ENCODE data around the gene RNF128. TPM values are rescaled to one million over a fixed set of nuclear protein-coding genes. Genes with fewer than 3 reads are reported as not detected.

The RNF128 gene
- total and polyA plus RNA-seq, 2 of the 13 experiments (the other 11 are each of a cell fraction or from before 2014, with no cell fraction given) = 18.5 to 43.5 TPM

- in situ Hi-C loops (cut with HindIII; ENCODE audit: extremely low pct_ligation_motif_present, low pct_unique_long_range_greater_than_20kb) (no loop called here), intact Hi-C loops (cut with micrococcal nuclease; ENCODE audit: unreplicated experiment) (no loop called here)
- ATAC-seq (no peak), DNase-seq (ENCODE audit: low spot score) (no peak), FAIRE-seq (no peak)
- TF ChIP-seq, protein P1, sequence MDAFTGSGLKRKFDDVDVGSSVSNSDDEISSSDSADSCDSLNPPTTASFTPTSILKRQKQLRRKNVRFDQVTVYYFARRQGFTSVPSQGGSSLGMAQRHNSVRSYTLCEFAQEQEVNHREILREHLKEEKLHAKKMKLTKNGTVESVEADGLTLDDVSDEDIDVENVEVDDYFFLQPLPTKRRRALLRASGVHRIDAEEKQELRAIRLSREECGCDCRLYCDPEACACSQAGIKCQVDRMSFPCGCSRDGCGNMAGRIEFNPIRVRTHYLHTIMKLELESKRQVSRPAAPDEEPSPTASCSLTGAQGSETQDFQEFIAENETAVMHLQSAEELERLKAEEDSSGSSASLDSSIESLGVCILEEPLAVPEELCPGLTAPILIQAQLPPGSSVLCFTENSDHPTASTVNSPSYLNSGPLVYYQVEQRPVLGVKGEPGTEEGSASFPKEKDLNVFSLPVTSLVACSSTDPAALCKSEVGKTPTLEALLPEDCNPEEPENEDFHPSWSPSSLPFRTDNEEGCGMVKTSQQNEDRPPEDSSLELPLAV (CRISPR knock-in tag; conservative IDR thresholded peaks at IDR 0.05; ENCODE audit: low read depth) = no peak
- no peak for TF ChIP-seq SIX4 (CRISPR knock-in tag; IDR thresholded peaks at IDR 0.05)
- TF ChIP-seq TRAFD1 (CRISPR knock-in tag; IDR thresholded peaks at IDR 0.05; ENCODE audit: borderline replicate concordance) = no peak
- no peak for TF ChIP-seq SP140L (CRISPR knock-in tag; IDR thresholded peaks at IDR 0.05; ENCODE audit: borderline replicate concordance)
- TF ChIP-seq ZZZ3 (CRISPR knock-in tag; IDR thresholded peaks at IDR 0.05; ENCODE audit: borderline replicate concordance) = no peak
- no peak for TF ChIP-seq ZGPAT (CRISPR knock-in tag; IDR thresholded peaks at IDR 0.05)
- TF ChIP-seq FOXM1 (CRISPR knock-in tag; IDR thresholded peaks at IDR 0.05) = no peak
- no peak for TF ChIP-seq CHD2 (IDR thresholded peaks at IDR 0.05; ENCODE audit: low read depth, low read length)
- TF ChIP-seq, protein P2, sequence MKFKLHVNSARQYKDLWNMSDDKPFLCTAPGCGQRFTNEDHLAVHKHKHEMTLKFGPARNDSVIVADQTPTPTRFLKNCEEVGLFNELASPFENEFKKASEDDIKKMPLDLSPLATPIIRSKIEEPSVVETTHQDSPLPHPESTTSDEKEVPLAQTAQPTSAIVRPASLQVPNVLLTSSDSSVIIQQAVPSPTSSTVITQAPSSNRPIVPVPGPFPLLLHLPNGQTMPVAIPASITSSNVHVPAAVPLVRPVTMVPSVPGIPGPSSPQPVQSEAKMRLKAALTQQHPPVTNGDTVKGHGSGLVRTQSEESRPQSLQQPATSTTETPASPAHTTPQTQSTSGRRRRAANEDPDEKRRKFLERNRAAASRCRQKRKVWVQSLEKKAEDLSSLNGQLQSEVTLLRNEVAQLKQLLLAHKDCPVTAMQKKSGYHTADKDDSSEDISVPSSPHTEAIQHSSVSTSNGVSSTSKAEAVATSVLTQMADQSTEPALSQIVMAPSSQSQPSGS (CRISPR knock-in tag; IDR thresholded peaks at IDR 0.05) = no peak
- TF ChIP-seq, protein P3, sequence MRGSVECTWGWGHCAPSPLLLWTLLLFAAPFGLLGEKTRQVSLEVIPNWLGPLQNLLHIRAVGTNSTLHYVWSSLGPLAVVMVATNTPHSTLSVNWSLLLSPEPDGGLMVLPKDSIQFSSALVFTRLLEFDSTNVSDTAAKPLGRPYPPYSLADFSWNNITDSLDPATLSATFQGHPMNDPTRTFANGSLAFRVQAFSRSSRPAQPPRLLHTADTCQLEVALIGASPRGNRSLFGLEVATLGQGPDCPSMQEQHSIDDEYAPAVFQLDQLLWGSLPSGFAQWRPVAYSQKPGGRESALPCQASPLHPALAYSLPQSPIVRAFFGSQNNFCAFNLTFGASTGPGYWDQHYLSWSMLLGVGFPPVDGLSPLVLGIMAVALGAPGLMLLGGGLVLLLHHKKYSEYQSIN (CRISPR knock-in tag; IDR thresholded peaks at IDR 0.05; ENCODE audit: borderline replicate concordance) = no peak
- no peak for TF ChIP-seq ZMAT3 (CRISPR knock-in tag; conservative IDR thresholded peaks at IDR 0.05)
- no peak for TF ChIP-seq ZNF703 (CRISPR knock-in tag; IDR thresholded peaks at IDR 0.05; ENCODE audit: borderline replicate concordance)
- no peak for TF ChIP-seq ZNF850 (CRISPR knock-in tag; conservative IDR thresholded peaks at IDR 0.05)
- TF ChIP-seq ZNF468 (CRISPR knock-in tag; IDR thresholded peaks at IDR 0.05) = no peak
- H3K9me3 ChIP-seq (ENCODE audit: low read length) = no peaks in the 10 kb centered on the region
- H3K4me3 ChIP-seq (replicated peaks in 1 of 3; ENCODE audit: insufficient read depth in 1 of 3, low read depth in 2 of 3, low read length in 3 of 3) = no peak overlapping the region
- BruUV-seq (replicated peaks) = no TSS peak
- H3K4me1 ChIP-seq (ENCODE audit: insufficient read depth, low read length) = peaks cover 58% of the 10 kb centered on the region
- peaks cover 30% of the 10 kb centered on the region; the same call in 1 of the 2 replicates for H4K20me1 ChIP-seq (ENCODE audit: insufficient read depth, low read length)
- POLR2A ChIA-PET = no interaction called here
- no peak overlapping the region for H3K9ac ChIP-seq (ENCODE audit: insufficient read depth, low read depth, low read length)
- H2AFZ ChIP-seq (ENCODE audit: low read length) = no peak overlapping the region
- no peak overlapping the region for H3K27ac ChIP-seq (ENCODE audit: extremely low read length, insufficient read depth, low read length)
- no peak overlapping the region for H3K4me2 ChIP-seq (ENCODE audit: low read depth, low read length)
- peaks cover 89% of the 10 kb centered on the region for H3K79me2 ChIP-seq (ENCODE audit: insufficient read depth, low read length)
- CTCF ChIA-PET (ENCODE audit: low intra/inter-chr PET ratio, low total read pairs) = no interaction called here
- no peaks in the 10 kb centered on the region for H3K27me3 ChIP-seq (ENCODE audit: control insufficient read depth in 1 of 2, insufficient read depth in 2 of 2, low read length in 2 of 2)
- H3K36me3 ChIP-seq (replicated peaks in 1 of 2; ENCODE audit: control insufficient read depth in 1 of 2, insufficient read depth in 2 of 2, low read length in 2 of 2) = no peaks in the 10 kb centered on the region; a peak in 1 of 5 replicates
These were observed 16.3 kb downstream of the RNF128 start for GRCh38 chrX:106742805-106743204.

Measured in HepG2 (cell line).